Measurements from ENCODE around the gene SNX33. TPM values are rescaled to one million over a fixed set of nuclear protein-coding genes. Genes with fewer than 3 reads are reported as not detected.
A peak's percentile ranks its signal among the peaks of the same experiment; 100 is the strongest.

Gene SNX33
- total RNA-seq, 1 experiment from 2014 or later, result 19.8 TPM

GRCh38 chr15:75625542-75626347, 22.0 kb upstream of the SNX33 start, which contains the start of gene SNUPN:
Gene SNUPN (minus strand): TSS chr15:75625725. CDS start chr15:75621051, 4,674 bp downstream.
- Mint-ChIP-seq H3K36me3 (0 out of 2 replicates have a peak, but pooled peaks cover 3% of the 10 kb centered on the region), H3K27me3 (ENCODE audit: low read depth) (no peaks in the 10 kb centered on the region), H3K27ac (peak within 1 kb of the TSS; percentile 98), H3K9me3 (no peaks in the 10 kb centered on the region), H3K4me1 (peaks cover 12% of the 10 kb centered on the region), H3K4me3 (peak within 1 kb of the TSS; percentile 91)
- DNase-seq (ENCODE audit: low spot score) (peak; percentile 96), ATAC-seq (peak; percentile 88)
- POLR2A ChIA-PET, result interaction anchor here (0.6 to 2.9 kb wide), 11 partner anchors 9 to 258 kb away, joined by 3 to 34 read pairs (median 9); partner anchors contain the start of genes IMP3, SIN3A and SNX33
- CTCF ChIA-PET, result interaction anchor here (0.7 to 2.1 kb wide), 12 partner anchors 14 to 257 kb away, joined by 3 to 26 read pairs (median 6); partner anchors contain the start of genes IMP3, MAN2C1, PTPN9 and SIN3A
- TF ChIP-seq ZNF423 (CRISPR knock-in tag; IDR thresholded peaks at IDR 0.05) (no peak), ZNF121 (CRISPR knock-in tag; IDR thresholded peaks at IDR 0.05) (no peak), MAX (CRISPR knock-in tag; IDR thresholded peaks at IDR 0.05) (peak; percentile 59; the same call in 1 of the 2 replicates), CREM (CRISPR knock-in tag; IDR thresholded peaks at IDR 0.05) (0 out of 2 replicates have a peak, but pooled peaks have one; percentile 23), ZNF416 (CRISPR knock-in tag; IDR thresholded peaks at IDR 0.05) (no peak), GABPB1 (CRISPR knock-in tag; IDR thresholded peaks at IDR 0.05) (peak; percentile 53; the same call in 1 of the 2 replicates), ARID4B (CRISPR knock-in tag; IDR thresholded peaks at IDR 0.05; ENCODE audit: borderline replicate concordance) (0 out of 2 replicates have a peak, but pooled peaks have one; percentile 79), TCF7 (CRISPR knock-in tag; IDR thresholded peaks at IDR 0.05; ENCODE audit: low read depth) (no peak), MXD4 (CRISPR knock-in tag; IDR thresholded peaks at IDR 0.05; ENCODE audit: borderline replicate concordance) (no peak), GTF2I (CRISPR knock-in tag; conservative IDR thresholded peaks at IDR 0.05) (no peak), FOXK1 (CRISPR knock-in tag; IDR thresholded peaks at IDR 0.05) (no peak), CDX4 (CRISPR knock-in tag; IDR thresholded peaks at IDR 0.05; ENCODE audit: borderline replicate concordance) (no peak), NFE2L1 (CRISPR knock-in tag; IDR thresholded peaks at IDR 0.05) (no peak; the same call in 1 of the 2 replicates), TP53 (CRISPR knock-in tag; IDR thresholded peaks at IDR 0.05) (no peak), FOXP1 (CRISPR knock-in tag; IDR thresholded peaks at IDR 0.05; ENCODE audit: borderline replicate concordance) (peak; percentile 81; the same call in 1 of the 2 replicates), ZNF281 (CRISPR knock-in tag; IDR thresholded peaks at IDR 0.05) (peak; percentile 87; the same call in 1 of the 2 replicates), E2F5 (CRISPR knock-in tag; IDR thresholded peaks at IDR 0.05) (peak; percentile 83; the same call in 1 of the 2 replicates), ZNF263 (CRISPR knock-in tag; IDR thresholded peaks at IDR 0.05; ENCODE audit: low read depth) (peak; percentile 41; the same call in 1 of the 2 replicates), ZNF138 (CRISPR knock-in tag; conservative IDR thresholded peaks at IDR 0.05) (no peak), ETV6 (CRISPR knock-in tag; IDR thresholded peaks at IDR 0.05) (peak; percentile 100), TEAD1 (CRISPR knock-in tag; IDR thresholded peaks at IDR 0.05) (peak; percentile 86), ZNF232 (CRISPR knock-in tag; IDR thresholded peaks at IDR 0.05) (peak; percentile 68; the same call in 1 of the 2 replicates), PRDM15 (CRISPR knock-in tag; IDR thresholded peaks at IDR 0.05) (no peak)

Measured in WTC11 (cell line).